Sigmoid colon (tissue), 7 donors: Measurements from ENCODE around the gene B4GALT6. TPM values are rescaled to one million over a fixed set of nuclear protein-coding genes. Genes with fewer than 3 reads are reported as not detected.
"Not testable (repeated sequence)": the region's sequence is repeated elsewhere in the genome, so short reads cannot be mapped to it uniquely, and the experiment has no call there.

Experiments used
- DNase-seq: peaks from one replicate; pipeline ENCODE4 v3.0.0-alpha.2; 2019
- H3K27ac ChIP-seq, 4 donors: fragments of 200-600 bp; sonication (generic); one replicate each; pipeline ENCODE4 v1.5.1; 2016 to 2019; ENCODE audit warnings: mild to moderate bottlenecking in 1 of 4
- H3K27me3 ChIP-seq, 3 donors: fragments of 200-600 bp; sonication (generic); one replicate each; pipeline ENCODE4 v1.5.1; 2019; ENCODE audit warnings: mild to moderate bottlenecking in 1 of 3
- H3K36me3 ChIP-seq, 4 donors: fragments of 200-600 bp; sonication (generic); one replicate each; pipeline ENCODE4 v1.5.1; 2016 to 2019
- H3K4me1 ChIP-seq, 4 donors: fragments of 200-600 bp; sonication (generic); one replicate each; pipeline ENCODE4 v1.5.1; 2017 to 2019
- H3K4me3 ChIP-seq, 4 donors: fragments of 200-600 bp; sonication (generic); one replicate each; pipeline ENCODE4 v1.5.1; 2017 to 2019; ENCODE audit warnings: mild to moderate bottlenecking in 2 of 4, moderate library complexity in 1 of 4
- H3K9me3 ChIP-seq, 4 donors: fragments of 200-600 bp in 3 of 4; sonication (generic) in 3 of 4; one replicate each; pipeline versions ENCODE4 v1.5.1 to v1.6.1; 2013 to 2019
- EP300 ChIP-seq, 4 donors: sonication (generic); formaldehyde crosslinking; IDR thresholded peaks; one replicate each; pipeline ENCODE4 v1.6.1; 2017; ENCODE audit warnings: antibody characterized with exemption in 4 of 4
- POLR2A ChIP-seq, 2 donors: fragments of 450-650 bp; IDR thresholded peaks; one replicate each; pipeline ENCODE4 v1.6.1; 2016; ENCODE audit warnings: antibody characterized with exemption in 2 of 2, mild to moderate bottlenecking in 2 of 2, moderate library complexity in 2 of 2
- POLR2AphosphoS5 ChIP-seq, 4 donors: sonication (generic); formaldehyde crosslinking; IDR thresholded peaks; one replicate each; pipeline ENCODE4 v1.6.1; 2017; ENCODE audit warnings: antibody characterized with exemption in 4 of 4
- WGBS, 2 donors: extraction: QIAGEN DNeasy Blood & Tissue Kit; methylation state at CpG; one replicate each; pipeline ENCODE4 v1.1.7; 2013; 5-methylcytosine and 5-hydroxymethylcytosine counted together
- intact Hi-C: fragments of 100-400 bp; cut with DNase I; formaldehyde crosslinking; loops from one replicate; pipeline ENCODE4 v1.15.1; 2023
- polyA plus RNA-seq, 3 donors: library from polyadenylated mRNA; stranded (reverse); fragments of 200-250 nt; gene quantifications; one replicate each; pipeline ENCODE4 v1.2.3, GENCODE V29; 2013
- total RNA-seq, 4 donors: library from RNA; depleted of rRNA; stranded (reverse); fragments of >200 nt; gene quantifications; one replicate each; pipeline ENCODE4 v1.1.0, GENCODE V29; 2016
- TF ChIP-seq, protein P1 (sequence below), 4 experiments: fragments of 450-650 bp in 3 of 4; fragments of 200-600 bp in 1 of 4; IDR thresholded peaks; one replicate each; pipeline ENCODE4 v1.5.1; 2016 to 2019; ENCODE audit warnings: antibody characterized with exemption in 4 of 4, mild to moderate bottlenecking in 3 of 4, moderate library complexity in 2 of 4
- donor health status: healthy with polysubstance abuse.
- donor health status: Bipolar disorder and iron deficiency.
- donor health status: healthy.

The B4GALT6 gene, protein sequence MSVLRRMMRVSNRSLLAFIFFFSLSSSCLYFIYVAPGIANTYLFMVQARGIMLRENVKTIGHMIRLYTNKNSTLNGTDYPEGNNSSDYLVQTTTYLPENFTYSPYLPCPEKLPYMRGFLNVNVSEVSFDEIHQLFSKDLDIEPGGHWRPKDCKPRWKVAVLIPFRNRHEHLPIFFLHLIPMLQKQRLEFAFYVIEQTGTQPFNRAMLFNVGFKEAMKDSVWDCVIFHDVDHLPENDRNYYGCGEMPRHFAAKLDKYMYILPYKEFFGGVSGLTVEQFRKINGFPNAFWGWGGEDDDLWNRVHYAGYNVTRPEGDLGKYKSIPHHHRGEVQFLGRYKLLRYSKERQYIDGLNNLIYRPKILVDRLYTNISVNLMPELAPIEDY
- total RNA-seq, result 1 to 10 TPM; 4.6 to 7.8 (median 5.0) TPM
- polyA plus RNA-seq, result 1 to 10 TPM in 2 of 3 donors, not detected in 1; 1.2 to 2.5 TPM

DNA sequence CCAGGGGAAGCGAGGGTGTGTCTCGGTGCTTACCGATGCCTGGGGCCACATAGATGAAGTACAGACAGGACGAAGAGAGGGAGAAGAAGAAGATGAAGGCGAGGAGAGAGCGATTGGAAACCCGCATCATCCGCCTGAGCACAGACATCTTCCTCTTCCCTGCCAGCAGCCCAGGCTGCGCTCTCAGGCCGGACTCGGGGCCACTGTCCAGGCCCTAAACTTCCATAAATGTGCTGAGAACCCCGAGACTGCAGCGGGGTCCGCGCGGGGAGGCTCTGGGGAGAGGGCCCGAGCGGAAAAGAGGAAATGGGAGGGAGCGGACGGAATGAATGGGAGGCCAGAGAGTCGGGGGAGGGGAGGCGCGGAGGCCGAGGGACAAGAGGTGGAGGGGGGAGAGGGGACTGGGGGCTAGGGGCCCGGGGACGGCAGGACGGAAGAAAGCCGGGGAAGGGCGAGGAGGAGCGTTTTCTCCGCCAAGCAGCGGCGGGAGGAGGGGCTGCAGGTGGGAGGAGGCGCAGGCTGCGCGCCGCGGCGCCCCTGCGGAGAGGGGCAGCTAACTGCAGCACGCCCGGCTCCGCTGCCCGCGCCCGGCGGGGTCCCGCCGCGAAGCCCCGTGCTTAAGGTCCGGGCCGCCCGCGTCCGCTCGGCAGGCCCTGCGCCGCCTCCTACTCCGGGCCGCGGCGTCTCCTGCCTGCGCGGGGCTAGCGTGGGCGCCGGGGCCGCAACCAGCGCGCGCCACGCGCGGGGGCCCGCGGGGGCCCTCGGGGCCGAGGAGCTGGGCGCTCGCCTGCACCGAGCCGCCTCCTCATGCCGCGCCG lies at the start of gene B4GALT6:
Gene B4GALT6, minus strand, starts transcription at position 303 of the 818 bp plus-strand sequence. Its CDS starts 155 bp downstream, at position 148.
- Histone ChIP-seq H3K9me3 (no peaks in the 10 kb centered on the region), H3K27ac (peak within 1 kb of the TSS; percentile 70 to 82 (median 78)), H3K27me3 (no peaks in the 10 kb centered on the region), H3K4me3 (peak within 1 kb of the TSS; percentile 44 to 76 (median 71)), H3K4me1 (peaks cover 0 to 20% (median 15%) of the 10 kb centered on the region in 4 donors), H3K36me3 (no peaks in the 10 kb centered on the region)
- DNase-seq, result no peak
- intact Hi-C loops, result no loop called here
- no peak for TF ChIP-seq POLR2AphosphoS5 (IDR thresholded peaks at IDR 0.05)
- TF ChIP-seq EP300 (IDR thresholded peaks at IDR 0.05), result no peak
- no peak for TF ChIP-seq POLR2A (IDR thresholded peaks at IDR 0.05)
- TF ChIP-seq, protein P1, sequence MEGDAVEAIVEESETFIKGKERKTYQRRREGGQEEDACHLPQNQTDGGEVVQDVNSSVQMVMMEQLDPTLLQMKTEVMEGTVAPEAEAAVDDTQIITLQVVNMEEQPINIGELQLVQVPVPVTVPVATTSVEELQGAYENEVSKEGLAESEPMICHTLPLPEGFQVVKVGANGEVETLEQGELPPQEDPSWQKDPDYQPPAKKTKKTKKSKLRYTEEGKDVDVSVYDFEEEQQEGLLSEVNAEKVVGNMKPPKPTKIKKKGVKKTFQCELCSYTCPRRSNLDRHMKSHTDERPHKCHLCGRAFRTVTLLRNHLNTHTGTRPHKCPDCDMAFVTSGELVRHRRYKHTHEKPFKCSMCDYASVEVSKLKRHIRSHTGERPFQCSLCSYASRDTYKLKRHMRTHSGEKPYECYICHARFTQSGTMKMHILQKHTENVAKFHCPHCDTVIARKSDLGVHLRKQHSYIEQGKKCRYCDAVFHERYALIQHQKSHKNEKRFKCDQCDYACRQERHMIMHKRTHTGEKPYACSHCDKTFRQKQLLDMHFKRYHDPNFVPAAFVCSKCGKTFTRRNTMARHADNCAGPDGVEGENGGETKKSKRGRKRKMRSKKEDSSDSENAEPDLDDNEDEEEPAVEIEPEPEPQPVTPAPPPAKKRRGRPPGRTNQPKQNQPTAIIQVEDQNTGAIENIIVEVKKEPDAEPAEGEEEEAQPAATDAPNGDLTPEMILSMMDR (IDR thresholded peaks at IDR 0.05), result no peak
- 1% methylated on average over 86 of the region's 86 CpGs for WGBS, 2 donors

DNA sequence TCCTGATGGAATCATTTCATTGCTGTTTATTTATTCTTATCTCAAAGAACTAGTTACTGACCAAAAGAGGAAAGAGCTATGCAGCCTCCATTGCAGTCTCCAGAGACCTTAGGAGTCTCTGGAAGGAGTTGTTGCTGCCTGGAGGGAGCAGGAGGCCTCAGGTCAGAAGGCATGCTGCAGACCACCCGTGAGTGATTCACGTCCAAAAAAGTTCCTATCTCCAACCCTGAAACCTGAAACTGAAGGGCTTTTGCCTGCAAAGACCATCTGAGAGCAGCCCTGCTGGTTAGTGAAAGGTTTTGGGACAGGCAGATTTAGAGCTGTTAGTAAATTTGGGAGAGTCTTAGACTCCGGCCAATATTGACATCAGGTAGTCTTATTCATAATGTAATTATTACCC lies 47.2 kb upstream of the B4GALT6 start:
- Histone ChIP-seq H3K9me3 (no peaks in the 10 kb centered on the region), H3K36me3 (no peaks in the 10 kb centered on the region), H3K4me3 (no peak overlapping the region), H3K27me3 (no peaks in the 10 kb centered on the region), H3K4me1 (no peaks in the 10 kb centered on the region), H3K27ac (no peak overlapping the region)
- DNase-seq, result no peak
- TF ChIP-seq, protein P1 (IDR thresholded peaks at IDR 0.05), result no peak
- TF ChIP-seq POLR2A (IDR thresholded peaks at IDR 0.05) (no peak), EP300 (IDR thresholded peaks at IDR 0.05) (no peak), POLR2AphosphoS5 (IDR thresholded peaks at IDR 0.05) (no peak)
- intact Hi-C loops, result no loop called here
- WGBS, 2 donors, result 79 to 81% methylated on average over 3 of the region's 3 CpGs

DNA sequence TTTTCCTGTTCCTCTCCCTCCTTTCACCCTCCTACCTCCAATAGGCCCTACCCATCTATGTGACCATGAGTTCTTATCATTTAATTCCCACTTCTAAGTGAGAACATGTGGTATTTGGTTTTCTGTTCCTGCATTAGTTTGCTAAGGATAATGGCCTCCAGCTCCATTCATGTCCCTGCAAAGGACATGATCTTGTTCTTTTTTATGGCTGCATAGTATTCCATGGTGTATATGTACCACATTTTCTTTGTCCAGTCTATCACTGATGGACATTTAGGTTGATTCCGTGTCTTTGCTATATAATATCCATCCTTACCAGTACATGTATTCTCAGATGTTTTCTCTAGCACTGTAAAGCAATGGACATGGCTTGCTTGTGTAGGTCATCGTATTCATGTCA lies 44.8 kb upstream of the B4GALT6 start:
- H3K36me3 ChIP-seq, H3K9me3 ChIP-seq, H3K4me3 ChIP-seq, DNase-seq, intact Hi-C loops, H3K27ac ChIP-seq, H3K27me3 ChIP-seq, H3K4me1 ChIP-seq: not testable (repeated sequence)
- 89 to 92% methylated on average over 2 of the region's 2 CpGs for WGBS, 2 donors

DNA sequence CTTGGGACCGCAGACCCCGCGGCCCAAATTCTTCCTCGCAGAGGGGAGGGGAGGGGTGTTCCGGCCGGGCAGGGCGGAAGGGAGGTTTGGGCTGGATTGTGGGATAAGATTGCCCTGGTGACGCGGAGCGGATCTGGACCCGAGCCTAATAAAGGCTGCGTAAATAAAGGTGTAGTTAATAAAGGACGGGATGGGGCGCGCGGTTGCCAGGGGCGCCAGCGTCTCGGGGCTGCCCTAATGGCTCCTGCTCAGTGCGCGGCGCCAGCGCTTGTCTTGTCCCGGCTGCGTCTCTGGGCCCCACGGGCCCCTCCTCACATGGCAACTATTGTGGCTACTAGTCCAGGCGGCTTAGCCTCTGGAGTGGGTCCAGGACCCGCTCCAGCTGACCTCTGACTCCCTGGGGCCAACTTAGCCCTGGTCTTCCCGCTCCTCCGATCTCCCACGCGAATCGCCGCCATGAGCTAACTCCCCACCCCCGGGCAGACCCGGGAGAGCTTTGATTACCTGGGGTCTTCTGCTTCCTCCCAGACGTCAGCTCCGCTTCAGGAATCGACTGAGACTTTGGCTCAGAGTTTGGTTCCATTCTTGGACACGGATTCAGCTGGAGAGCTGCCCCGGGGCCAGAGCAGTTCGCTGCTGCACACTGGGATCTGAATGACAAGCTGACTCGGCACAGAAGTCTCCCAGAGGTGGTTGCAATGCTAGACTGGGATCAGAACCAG lies 39.8 kb upstream of the B4GALT6 start:
- Histone ChIP-seq H3K9me3 (no peaks in the 10 kb centered on the region), H3K27ac (peak overlapping the region; percentile 16 to 67 (median 57)), H3K36me3 (no peaks in the 10 kb centered on the region), H3K4me3 (peak overlapping the region; percentile 47 to 64 (median 56)), H3K27me3 (no peaks in the 10 kb centered on the region), H3K4me1 (peaks cover 0 to 15% (median 5%) of the 10 kb centered on the region in 4 donors)
- TF ChIP-seq, protein P1 (IDR thresholded peaks at IDR 0.05), result no peak
- TF ChIP-seq POLR2AphosphoS5 (IDR thresholded peaks at IDR 0.05) (no peak), POLR2A (IDR thresholded peaks at IDR 0.05) (no peak), EP300 (IDR thresholded peaks at IDR 0.05) (no peak)
- peak; percentile 65 for DNase-seq
- 12 to 14% methylated on average over 43 of the region's 43 CpGs for WGBS, 2 donors
- intact Hi-C loops, result loop anchor here (2.0 kb wide), 1 partner anchor 167 kb away; no protein-coding TSS in a partner anchor
